B cell (primary cell): ENCODE data around the gene MYO6.

Source experiments
- CTCF ChIP-seq: fragments of 200-600 bp; IDR thresholded peaks from one replicate; pipeline ENCODE4 v1.8.0; 2022; ENCODE audit warnings: antibody characterized with exemption, mild to moderate bottlenecking
- EZH2 ChIP-seq: IDR thresholded peaks from 2 replicates; pipeline ENCODE4 v1.6.1; 2012; ENCODE audit warnings: borderline replicate concordance, low read depth, mild to moderate bottlenecking, moderate library complexity, low read length; ENCODE audit not compliant: insufficient read depth, poor library complexity, severe bottlenecking

DNA sequence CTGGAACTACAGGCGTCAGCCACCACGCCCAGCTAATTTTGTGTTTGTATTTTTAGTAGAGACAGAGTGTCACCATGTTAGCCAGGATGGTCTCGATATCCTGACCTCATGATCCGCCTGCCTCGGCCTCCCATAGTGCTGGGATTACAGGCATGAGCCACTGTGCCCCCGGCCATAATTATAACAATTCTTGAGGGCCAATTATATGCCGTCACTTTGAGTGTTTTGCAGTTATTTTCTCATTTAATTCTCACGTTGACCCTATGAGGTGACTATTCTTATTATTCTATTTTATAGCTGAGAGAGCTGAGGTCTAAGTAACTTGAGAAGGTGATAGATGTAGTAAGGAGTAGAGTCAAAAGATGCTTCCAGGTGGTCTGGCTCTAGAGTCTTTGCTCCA, 13.0 kb downstream of the MYO6 start:
- TF ChIP-seq CTCF, result no peak
- TF ChIP-seq EZH2, result no peak
